ENCODE data around the gene BTK.
A peak's percentile ranks its signal among the peaks of the same experiment; 100 is the strongest.

BTK gene

DNA sequence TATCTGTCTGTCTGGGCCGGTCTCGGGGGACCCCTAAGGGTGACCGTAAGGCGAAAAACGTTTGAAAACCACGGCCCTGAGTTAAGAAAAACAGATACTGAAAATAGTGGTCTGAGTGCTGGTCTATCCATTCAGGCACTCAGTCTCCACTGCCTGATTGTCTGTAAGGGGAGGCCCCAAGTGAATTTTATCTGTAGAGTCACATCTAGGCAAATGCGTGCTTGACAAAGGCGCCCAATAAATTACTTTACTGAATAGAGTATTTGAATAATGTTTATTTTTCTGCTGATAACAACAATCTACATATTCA is 22.5 kb upstream of the BTK start:
- no peak overlapping the region for H3K23ac ChIP-seq (ENCODE audit: low read length)
- H3K4me3 ChIP-seq (ENCODE audit: low read depth, low read length) = peak overlapping the region; percentile 78
- peak overlapping the region; percentile 69 for H4K91ac ChIP-seq (ENCODE audit: low read depth, low read length)
- H2AK5ac ChIP-seq (ENCODE audit: low read length) = no peak overlapping the region
- H3K27ac ChIP-seq (ENCODE audit: low read depth, low read length) = peak overlapping the region; percentile 85
- peak overlapping the region; percentile 46 for H3K4ac ChIP-seq (ENCODE audit: low read depth, low read length)
- peak overlapping the region; percentile 73 for H2BK5ac ChIP-seq (ENCODE audit: low read depth, low read length, poor library complexity)
- H4K8ac ChIP-seq (ENCODE audit: low read depth, low read length) = peak overlapping the region; percentile 60
- H3K4me1 ChIP-seq (ENCODE audit: control insufficient read depth in 1 of 2, insufficient read depth in 2 of 2, low read length in 2 of 2) = no peaks in the 10 kb centered on the region
- H2BK120ac ChIP-seq (ENCODE audit: insufficient read depth, low read length, poor library complexity) = peak overlapping the region; percentile 27
- peak in 1 of 2 donors; percentile 43 for DNase-seq
- no peak overlapping the region for H2BK12ac ChIP-seq (ENCODE audit: low read length)
- peak overlapping the region; percentile 79 for H3K14ac ChIP-seq (ENCODE audit: low read length)
- no peaks in the 10 kb centered on the region for H3K27me3 ChIP-seq (ENCODE audit: insufficient read depth, low read length)
- H2AFZ ChIP-seq (ENCODE audit: insufficient read depth, low read length, poor library complexity) = no peak overlapping the region
- H3K79me2 ChIP-seq (ENCODE audit: control insufficient read depth, insufficient read depth, low read length, poor library complexity) = peaks cover 4% of the 10 kb centered on the region
- peaks cover 10 to 17% of the 10 kb centered on the region in 2 experiments for H3K36me3 ChIP-seq (ENCODE audit: control insufficient read depth in 1 of 2, insufficient read depth in 2 of 2, low read length in 2 of 2)
- H3K9me3 ChIP-seq (ENCODE audit: insufficient read depth, low read depth, low read length) = no peaks in the 10 kb centered on the region
- H3K79me1 ChIP-seq (ENCODE audit: low read length) = peaks cover 2% of the 10 kb centered on the region
- H3K18ac ChIP-seq (ENCODE audit: low read length) = peak overlapping the region; percentile 19
- peak overlapping the region; percentile 77 for H4K12ac ChIP-seq (ENCODE audit: low read depth, low read length)
- peak overlapping the region; percentile 40 for H3K4me2 ChIP-seq (ENCODE audit: low read length)
- peak overlapping the region; percentile 76 for H3K9ac ChIP-seq (ENCODE audit: low read length)
- WGBS (ENCODE audit: extremely low coverage, insufficient coverage, insufficient read length) = no CpG with 5 or more reads among the region's 8 CpGs

DNA sequence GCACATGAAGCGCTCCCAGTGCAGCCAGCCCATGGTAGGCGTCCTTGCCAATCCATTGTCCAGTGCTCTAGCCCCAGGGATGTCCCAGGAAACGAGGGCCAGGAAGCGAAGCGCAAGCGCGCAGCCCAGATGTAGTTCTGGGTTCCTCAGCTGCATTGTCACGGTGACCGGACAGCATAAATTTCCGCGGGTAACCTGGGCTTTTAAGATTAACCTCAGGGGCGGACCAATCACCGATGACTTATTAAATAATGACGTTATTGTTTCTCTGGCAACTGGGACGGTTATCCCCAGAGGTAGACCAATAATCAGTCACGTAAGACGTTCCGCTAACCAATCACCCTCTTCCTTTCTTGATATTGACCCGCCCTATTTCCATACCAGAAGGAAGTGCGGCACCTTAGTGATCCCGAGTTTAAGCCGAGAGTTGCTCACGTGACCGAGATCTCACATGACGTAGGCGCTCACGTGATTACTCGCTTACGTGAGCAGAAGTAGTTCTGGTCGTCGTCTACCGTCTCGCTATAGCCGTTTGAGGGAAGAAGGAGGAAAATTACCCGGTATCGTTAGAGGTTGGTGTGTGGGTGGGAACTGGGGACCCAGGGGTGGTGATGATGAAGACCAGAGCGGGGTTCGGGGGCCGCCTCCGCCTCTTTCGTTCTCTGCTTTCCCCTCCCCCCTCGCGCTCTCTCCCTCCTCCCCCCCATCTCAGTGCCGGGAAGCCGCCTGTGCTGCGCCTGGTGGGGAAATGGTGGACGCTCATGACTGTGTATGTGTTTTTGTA is 21.9 kb upstream of the BTK start, which contains the start of the genes GLA and HNRNPH2:
TSS of gene GLA (minus strand) at position 178 of the 784 bp plus-strand sequence. CDS start at position 156, 22 bp downstream.
TSS of gene HNRNPH2 (plus strand) at position 475 of the 784 bp plus-strand sequence. CDS start 3,767 bp downstream, outside the sequence.
- Histone ChIP-seq H2BK5ac (ENCODE audit: low read depth, low read length, poor library complexity) (peak within 1 kb of the TSS; percentile 90), H3K18ac (ENCODE audit: low read length) (peak within 1 kb of the TSS; percentile 89), H3K79me1 (ENCODE audit: low read length) (peaks cover 2% of the 10 kb centered on the region), H3K27ac (ENCODE audit: low read depth, low read length) (peak within 1 kb of the TSS; percentile 85), H3K9ac (ENCODE audit: low read length) (peak within 1 kb of the TSS; percentile 90), H4K91ac (ENCODE audit: low read depth, low read length) (peak within 1 kb of the TSS; percentile 69), H4K8ac (ENCODE audit: low read depth, low read length) (peak within 1 kb of the TSS; percentile 90), H3K4me3 (ENCODE audit: low read depth, low read length) (peak within 1 kb of the TSS; percentile 88), H3K9me3 (ENCODE audit: insufficient read depth, low read depth, low read length) (no peaks in the 10 kb centered on the region), H3K4ac (ENCODE audit: low read depth, low read length) (peak within 1 kb of the TSS; percentile 46), H3K4me2 (ENCODE audit: low read length) (peak within 1 kb of the TSS; percentile 93), H2BK120ac (ENCODE audit: insufficient read depth, low read length, poor library complexity) (peak within 1 kb of the TSS; percentile 49), H2AK5ac (ENCODE audit: low read length) (no peak within 1 kb of the TSS), H3K27me3 (ENCODE audit: insufficient read depth, low read length) (no peaks in the 10 kb centered on the region), H2BK12ac (ENCODE audit: low read length) (no peak within 1 kb of the TSS), H3K36me3 (ENCODE audit: control insufficient read depth in 1 of 2, insufficient read depth in 2 of 2, low read length in 2 of 2) (peaks cover 10 to 16% of the 10 kb centered on the region in 2 experiments), H4K12ac (ENCODE audit: low read depth, low read length) (peak within 1 kb of the TSS; percentile 77), H3K14ac (ENCODE audit: low read length) (peak within 1 kb of the TSS; percentile 79), H3K79me2 (ENCODE audit: control insufficient read depth, insufficient read depth, low read length, poor library complexity) (peaks cover 4% of the 10 kb centered on the region), H3K23ac (ENCODE audit: low read length) (no peak within 1 kb of the TSS), H3K4me1 (ENCODE audit: control insufficient read depth in 1 of 2, insufficient read depth in 2 of 2, low read length in 2 of 2) (no peaks in the 10 kb centered on the region), H2AFZ (ENCODE audit: insufficient read depth, low read length, poor library complexity) (peak within 1 kb of the TSS; percentile 35)
- no CpG with 5 or more reads among the region's 47 CpGs for WGBS (ENCODE audit: extremely low coverage, insufficient coverage, insufficient read length)
- DNase-seq = peak; percentile 92 to 97

DNA sequence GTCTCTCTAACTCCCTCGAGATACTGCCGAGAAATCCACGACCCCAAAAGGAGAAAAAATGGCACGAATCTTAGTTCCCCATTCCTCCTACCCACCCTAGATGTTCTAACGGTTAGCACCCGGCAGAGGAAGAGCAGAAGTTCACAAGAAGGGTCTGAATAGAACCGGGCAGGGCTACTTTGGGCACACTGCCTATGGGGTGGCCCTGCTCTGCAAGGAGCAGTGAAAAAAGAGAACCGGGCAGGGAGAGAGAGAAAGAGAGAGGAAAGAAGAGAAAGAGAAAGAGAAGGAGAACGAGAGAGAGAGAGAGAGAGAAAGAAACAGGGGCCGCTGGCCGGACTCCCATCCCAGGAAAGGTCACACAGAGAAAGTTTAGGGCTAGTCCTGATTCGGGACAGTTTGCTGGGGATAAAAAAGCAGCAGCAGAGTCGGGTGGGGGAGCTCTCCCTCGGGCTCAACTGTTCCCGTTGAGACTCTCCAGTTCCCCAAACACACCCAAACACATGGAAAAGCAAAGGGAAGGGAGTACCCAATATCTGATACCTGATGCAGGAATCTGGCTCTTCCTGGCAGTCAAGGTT is 21.3 kb upstream of the BTK start:
- no peak overlapping the region for H3K18ac ChIP-seq (ENCODE audit: low read length)
- peak overlapping the region; percentile 35 for H2AFZ ChIP-seq (ENCODE audit: insufficient read depth, low read length, poor library complexity)
- WGBS (ENCODE audit: extremely low coverage, insufficient coverage, insufficient read length) = no CpG with 5 or more reads among the region's 15 CpGs

DNA sequence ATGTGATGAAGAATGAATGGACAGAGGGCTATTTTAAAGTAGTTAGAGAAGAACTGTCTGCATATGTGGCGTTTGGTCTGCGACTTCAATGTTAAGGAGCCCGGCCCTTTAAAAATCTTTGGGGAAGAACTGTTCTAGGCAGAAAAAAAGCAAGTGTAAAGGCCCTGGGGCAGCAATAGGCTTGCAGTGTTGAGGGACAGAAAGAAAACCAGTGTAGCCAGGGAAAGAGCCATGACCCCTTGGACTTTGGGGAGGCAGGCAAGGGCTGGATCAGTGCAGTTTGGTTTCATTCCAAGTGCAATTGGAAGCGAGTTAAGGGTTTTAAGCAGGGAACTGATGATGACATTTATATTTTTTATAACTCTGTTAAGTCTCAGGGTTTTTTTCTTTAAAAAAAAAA is 13.8 kb upstream of the BTK start:
- no peak overlapping the region for H4K12ac ChIP-seq (ENCODE audit: low read depth, low read length)
- no CpG with 5 or more reads among the region's 4 CpGs for WGBS (ENCODE audit: extremely low coverage, insufficient coverage, insufficient read length)
- no peak overlapping the region for H3K14ac ChIP-seq (ENCODE audit: low read length)
- H3K9ac ChIP-seq (ENCODE audit: low read length) = no peak overlapping the region
- no peak for DNase-seq
- no peak overlapping the region for H3K4me2 ChIP-seq (ENCODE audit: low read length)
- H4K8ac ChIP-seq (ENCODE audit: low read depth, low read length) = no peak overlapping the region
- H3K27ac ChIP-seq (ENCODE audit: low read depth, low read length) = no peak overlapping the region
- no peak overlapping the region for H2AFZ ChIP-seq (ENCODE audit: insufficient read depth, low read length, poor library complexity)
- no peak overlapping the region for H3K4ac ChIP-seq (ENCODE audit: low read depth, low read length)
- no peak overlapping the region for H2AK5ac ChIP-seq (ENCODE audit: low read length)
- no peaks in the 10 kb centered on the region for H3K79me2 ChIP-seq (ENCODE audit: control insufficient read depth, insufficient read depth, low read length, poor library complexity)
- no peak overlapping the region for H2BK120ac ChIP-seq (ENCODE audit: insufficient read depth, low read length, poor library complexity)
- H3K4me3 ChIP-seq (ENCODE audit: low read depth, low read length) = no peak overlapping the region
- H4K91ac ChIP-seq (ENCODE audit: low read depth, low read length) = no peak overlapping the region
- H3K23ac ChIP-seq (ENCODE audit: low read length) = no peak overlapping the region
- H3K9me3 ChIP-seq (ENCODE audit: insufficient read depth, low read depth, low read length) = no peaks in the 10 kb centered on the region
- H3K36me3 ChIP-seq (ENCODE audit: control insufficient read depth in 1 of 2, insufficient read depth in 2 of 2, low read length in 2 of 2) = peaks cover 1 to 7% of the 10 kb centered on the region in 2 experiments
- H2BK12ac ChIP-seq (ENCODE audit: low read length) = no peak overlapping the region
- H3K79me1 ChIP-seq (ENCODE audit: low read length) = no peaks in the 10 kb centered on the region
- H3K18ac ChIP-seq (ENCODE audit: low read length) = no peak overlapping the region
- no peaks in the 10 kb centered on the region for H3K4me1 ChIP-seq (ENCODE audit: control insufficient read depth in 1 of 2, insufficient read depth in 2 of 2, low read length in 2 of 2)
- no peaks in the 10 kb centered on the region for H3K27me3 ChIP-seq (ENCODE audit: insufficient read depth, low read length)
- no peak overlapping the region for H2BK5ac ChIP-seq (ENCODE audit: low read depth, low read length, poor library complexity)

More for the DNA sequence above, 21.3 kb upstream of the BTK start:
- no peak overlapping the region for H2BK12ac ChIP-seq (ENCODE audit: low read length)
- H2BK5ac ChIP-seq (ENCODE audit: low read depth, low read length, poor library complexity) = peak overlapping the region; percentile 46
- peak overlapping the region; percentile 93 for H3K4me2 ChIP-seq (ENCODE audit: low read length)
- H3K27me3 ChIP-seq (ENCODE audit: insufficient read depth, low read length) = no peaks in the 10 kb centered on the region
- peak overlapping the region; percentile 13 for H4K91ac ChIP-seq (ENCODE audit: low read depth, low read length)
- H3K27ac ChIP-seq (ENCODE audit: low read depth, low read length) = peak overlapping the region; percentile 70
- no peak overlapping the region for H3K4ac ChIP-seq (ENCODE audit: low read depth, low read length)
- no peak overlapping the region for H3K14ac ChIP-seq (ENCODE audit: low read length)
- no peaks in the 10 kb centered on the region for H3K9me3 ChIP-seq (ENCODE audit: insufficient read depth, low read depth, low read length)
- no peak for DNase-seq
- peak overlapping the region; percentile 88 for H3K4me3 ChIP-seq (ENCODE audit: low read depth, low read length)
- H4K8ac ChIP-seq (ENCODE audit: low read depth, low read length) = peak overlapping the region; percentile 7
- H3K23ac ChIP-seq (ENCODE audit: low read length) = no peak overlapping the region
- peaks cover 4% of the 10 kb centered on the region for H3K79me2 ChIP-seq (ENCODE audit: control insufficient read depth, insufficient read depth, low read length, poor library complexity)
- peak overlapping the region; percentile 18 for H4K12ac ChIP-seq (ENCODE audit: low read depth, low read length)
- H3K4me1 ChIP-seq (ENCODE audit: control insufficient read depth in 1 of 2, insufficient read depth in 2 of 2, low read length in 2 of 2) = no peaks in the 10 kb centered on the region
- H3K9ac ChIP-seq (ENCODE audit: low read length) = peak overlapping the region; percentile 90
- H2BK120ac ChIP-seq (ENCODE audit: insufficient read depth, low read length, poor library complexity) = no peak overlapping the region
- H2AK5ac ChIP-seq (ENCODE audit: low read length) = no peak overlapping the region
- peaks cover 7 to 9% of the 10 kb centered on the region in 2 experiments for H3K36me3 ChIP-seq (ENCODE audit: control insufficient read depth in 1 of 2, insufficient read depth in 2 of 2, low read length in 2 of 2)
- H3K79me1 ChIP-seq (ENCODE audit: low read length) = peaks cover 2% of the 10 kb centered on the region
